GM12874 (cell line): ENCODE data around the gene GLS.

Experiments used
- TF ChIP-seq, protein P1 (sequence below): IDR thresholded peaks from 2 replicates; pipeline ENCODE4 v1.5.1; 2011; ENCODE audit warnings: low read depth, mild to moderate bottlenecking, control low read depth, low read length, moderate library complexity; ENCODE audit not compliant: insufficient read depth

Gene GLS

DNA sequence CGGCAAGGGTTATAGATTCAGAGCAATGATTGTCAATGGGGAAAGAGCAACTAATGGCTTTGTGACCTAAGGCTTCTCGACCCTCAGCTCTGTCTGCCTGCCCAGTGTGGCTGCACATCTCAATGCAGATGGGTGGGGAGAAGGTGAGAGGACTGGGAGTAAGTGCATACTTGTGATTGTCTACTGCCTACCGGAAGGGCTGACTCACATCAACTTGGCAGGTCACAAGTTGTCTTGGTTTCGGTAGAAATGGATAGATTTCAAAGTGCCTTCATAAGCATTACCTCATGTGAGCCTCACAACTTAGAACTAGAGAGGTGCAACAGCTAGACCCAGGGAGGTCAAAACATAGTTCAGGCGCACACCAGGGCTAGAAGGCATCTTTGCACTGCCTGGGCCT, 104.0 kb downstream of the GLS start:
- TF ChIP-seq, protein P1, sequence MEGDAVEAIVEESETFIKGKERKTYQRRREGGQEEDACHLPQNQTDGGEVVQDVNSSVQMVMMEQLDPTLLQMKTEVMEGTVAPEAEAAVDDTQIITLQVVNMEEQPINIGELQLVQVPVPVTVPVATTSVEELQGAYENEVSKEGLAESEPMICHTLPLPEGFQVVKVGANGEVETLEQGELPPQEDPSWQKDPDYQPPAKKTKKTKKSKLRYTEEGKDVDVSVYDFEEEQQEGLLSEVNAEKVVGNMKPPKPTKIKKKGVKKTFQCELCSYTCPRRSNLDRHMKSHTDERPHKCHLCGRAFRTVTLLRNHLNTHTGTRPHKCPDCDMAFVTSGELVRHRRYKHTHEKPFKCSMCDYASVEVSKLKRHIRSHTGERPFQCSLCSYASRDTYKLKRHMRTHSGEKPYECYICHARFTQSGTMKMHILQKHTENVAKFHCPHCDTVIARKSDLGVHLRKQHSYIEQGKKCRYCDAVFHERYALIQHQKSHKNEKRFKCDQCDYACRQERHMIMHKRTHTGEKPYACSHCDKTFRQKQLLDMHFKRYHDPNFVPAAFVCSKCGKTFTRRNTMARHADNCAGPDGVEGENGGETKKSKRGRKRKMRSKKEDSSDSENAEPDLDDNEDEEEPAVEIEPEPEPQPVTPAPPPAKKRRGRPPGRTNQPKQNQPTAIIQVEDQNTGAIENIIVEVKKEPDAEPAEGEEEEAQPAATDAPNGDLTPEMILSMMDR = no peak

DNA sequence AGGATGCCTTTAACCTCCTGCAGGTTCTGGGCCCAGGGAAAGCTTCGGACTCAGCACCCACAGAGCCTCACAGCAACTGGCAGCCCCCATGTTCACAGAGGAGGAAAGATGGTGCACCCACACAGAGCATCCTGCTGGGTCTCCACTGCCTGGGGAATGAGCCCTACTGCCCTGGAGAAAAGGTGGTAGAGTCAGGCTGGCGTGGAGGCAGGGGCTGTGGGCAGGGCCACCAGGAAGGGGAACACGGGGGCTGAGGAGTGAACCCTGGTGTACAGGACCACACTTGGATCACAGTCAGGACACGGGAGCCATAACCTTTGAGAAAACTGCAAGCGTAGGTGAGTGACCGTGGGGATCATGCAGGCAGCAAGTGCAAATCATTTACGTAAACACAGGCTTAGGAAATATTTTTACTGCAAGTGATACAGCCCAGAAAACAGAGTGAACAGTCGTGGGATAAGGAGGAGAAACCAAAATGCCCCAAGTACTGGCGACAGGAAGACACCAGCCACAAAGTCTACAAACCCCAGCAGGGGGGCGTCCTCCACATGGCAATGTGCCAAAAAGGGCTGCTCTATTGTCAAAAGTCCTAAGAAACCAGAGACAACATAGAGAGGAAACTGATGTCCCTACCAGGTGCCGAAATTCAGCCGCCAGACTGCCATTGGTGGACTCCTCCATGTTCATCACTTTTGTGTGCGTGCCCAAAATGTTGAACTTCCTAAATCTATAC, 105.8 kb downstream of the GLS start:
- TF ChIP-seq, protein P1 = no peak

DNA sequence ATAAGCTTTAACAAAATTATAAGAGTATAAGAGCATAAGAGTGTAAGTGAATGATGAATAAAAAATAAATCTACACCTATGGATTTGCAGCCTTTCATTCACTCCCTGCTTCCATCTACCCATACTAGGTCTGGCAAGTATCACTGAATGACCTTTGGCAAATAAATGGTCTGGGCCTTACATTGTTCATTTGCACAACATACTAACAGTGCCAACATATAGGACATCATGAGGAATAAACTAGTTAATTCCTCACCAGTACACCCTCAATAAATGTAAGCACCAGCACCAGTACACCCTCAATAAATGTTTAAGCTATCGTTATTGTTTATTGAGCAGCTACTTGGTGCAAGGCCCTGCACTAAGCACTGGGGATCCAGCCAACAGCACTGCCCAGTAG, 106.5 kb downstream of the GLS start:
- TF ChIP-seq, protein P1 = no peak

GRCh38 chr2:190987938-190988337, 107.3 kb downstream of the GLS start:
- TF ChIP-seq, protein P1 = no peak

- TF ChIP-seq, protein P1 = no peak
Measured at GRCh38 chr2:190988910-190989309, 108.3 kb downstream of the GLS start.

DNA sequence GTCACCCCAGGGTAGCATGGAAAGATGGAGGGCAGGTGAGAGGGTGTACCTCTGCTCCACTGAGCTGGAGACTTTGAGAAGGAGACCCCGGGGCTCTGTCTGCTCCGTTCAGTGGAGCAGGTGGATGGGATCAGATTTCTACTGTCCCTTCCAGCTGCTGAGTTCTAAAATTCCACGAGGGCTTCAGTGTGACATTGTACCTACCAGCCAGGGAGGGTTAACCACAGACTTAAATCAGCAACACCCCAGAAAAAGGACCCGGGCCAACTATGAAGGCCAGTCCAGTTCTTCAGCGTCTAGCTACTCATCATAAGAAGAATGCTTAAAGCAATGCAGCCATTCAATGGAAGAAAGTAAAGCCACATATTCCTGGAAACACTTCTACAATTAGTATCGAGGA, 109.5 kb downstream of the GLS start:
- TF ChIP-seq, protein P1 = no peak

GRCh38 chr2:190993292-190993643, 112.6 kb downstream of the GLS start:
- TF ChIP-seq, protein P1 = no peak

DNA sequence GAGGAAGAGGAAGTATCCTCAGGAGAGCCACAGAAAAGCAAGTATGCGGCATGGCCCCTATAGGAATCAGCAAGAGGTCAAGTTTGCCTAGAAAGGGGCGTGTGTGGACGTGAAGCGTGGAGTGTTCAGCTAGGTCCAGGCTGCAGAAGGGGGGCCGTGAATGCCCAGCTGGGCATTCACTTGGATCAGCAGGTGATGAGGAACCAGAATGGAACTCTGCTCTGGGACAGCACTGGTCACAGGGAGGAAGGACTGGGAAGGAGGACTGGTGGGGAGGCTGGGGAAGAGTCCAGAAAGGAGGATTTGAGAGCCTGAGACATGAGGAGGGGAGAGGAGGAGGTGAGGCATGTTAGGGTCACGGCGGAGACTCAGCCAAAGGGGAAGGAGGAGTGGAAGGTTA, 113.5 kb downstream of the GLS start:
- TF ChIP-seq, protein P1 = no peak
